Kidney tubule cell (primary cell): ENCODE measurements around the gene ACSL6.

ENCODE experiments used
- DNase-seq: peaks from one replicate; pipeline ENCODE4 v3.0.0-alpha.2; 2018; ENCODE audit warnings: low spot score

ACSL6 gene

DNA sequence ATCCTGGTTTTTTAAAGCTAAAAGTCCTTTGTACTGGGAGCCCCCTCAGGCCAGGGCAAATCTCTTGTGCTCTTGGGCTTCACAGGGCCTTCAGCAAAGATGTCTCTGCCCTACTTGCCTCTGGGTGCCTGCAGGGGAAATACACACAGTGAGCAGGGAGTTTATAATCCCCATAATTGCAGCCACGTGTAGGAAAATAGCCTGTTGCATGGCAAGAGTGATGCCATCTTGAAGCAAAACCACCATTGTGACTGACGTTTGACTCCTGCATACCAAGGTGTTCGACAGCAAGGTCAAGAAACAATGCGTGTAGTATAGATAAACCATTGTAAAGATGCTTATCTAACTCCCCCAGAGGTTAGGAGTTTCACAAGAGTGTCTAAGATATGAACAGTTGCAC is 37.6 kb upstream of the ACSL6 start:
- DNase-seq: no peak

DNA sequence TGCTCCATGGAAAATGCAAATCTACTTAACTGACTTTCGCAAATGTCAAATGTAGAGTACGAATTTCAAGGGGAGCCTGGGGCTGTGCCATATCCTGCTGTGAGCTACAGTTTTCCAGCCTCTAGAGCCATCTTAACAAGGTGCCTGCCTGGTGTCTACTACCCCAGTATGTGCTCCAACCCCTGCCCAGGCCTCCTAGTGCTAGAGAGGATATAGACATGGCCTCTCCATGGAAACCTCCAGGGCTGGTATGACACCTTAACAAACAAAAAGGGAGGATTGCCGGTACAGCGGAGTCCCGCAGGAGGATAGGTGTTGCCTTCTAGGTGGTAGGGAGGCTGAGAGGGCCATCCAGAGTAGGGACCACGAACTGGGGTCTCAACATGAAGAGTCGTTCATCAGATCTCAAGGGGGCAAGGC is 35.4 kb upstream of the ACSL6 start:
- no peak for DNase-seq

DNA sequence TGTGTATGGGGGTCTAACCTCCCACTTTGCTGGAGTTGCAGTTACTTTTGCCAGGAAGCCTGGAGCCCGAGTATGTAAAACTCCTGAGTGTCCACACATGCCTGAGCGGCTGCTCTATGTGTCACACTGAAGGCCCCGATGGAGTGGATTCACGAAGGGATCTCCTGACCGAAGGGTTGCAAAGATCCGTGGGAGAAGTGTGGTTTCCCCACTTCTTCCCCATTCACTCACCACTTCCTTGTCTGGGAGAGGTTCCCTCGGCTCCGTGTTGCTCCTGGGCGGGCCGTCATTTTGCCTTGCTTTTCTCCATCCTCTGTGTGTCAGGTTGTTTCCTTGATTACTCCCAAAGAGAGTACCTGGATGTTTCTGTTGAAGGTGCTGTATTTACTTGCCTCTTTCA is 32.7 kb upstream of the ACSL6 start:
- no peak for DNase-seq

DNA sequence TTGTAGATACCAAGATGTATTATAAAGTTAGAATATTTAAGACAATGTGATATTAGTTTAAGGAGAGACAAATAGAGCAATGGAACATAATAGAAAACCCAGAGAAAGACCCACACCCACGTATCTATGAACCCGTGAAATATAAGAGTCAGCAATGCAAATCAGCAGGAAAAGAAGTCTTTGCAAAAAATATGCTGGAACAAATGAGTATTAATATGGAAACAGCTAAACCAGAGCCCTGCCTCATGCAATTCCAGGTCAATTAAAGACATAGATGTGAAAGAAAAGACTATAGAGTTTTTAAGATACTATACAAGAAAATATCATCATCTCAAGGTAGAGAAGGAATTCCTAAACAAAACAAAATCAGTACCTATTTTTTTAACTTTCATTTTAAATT is 25.9 kb upstream of the ACSL6 start:
- DNase-seq: no peak

DNA sequence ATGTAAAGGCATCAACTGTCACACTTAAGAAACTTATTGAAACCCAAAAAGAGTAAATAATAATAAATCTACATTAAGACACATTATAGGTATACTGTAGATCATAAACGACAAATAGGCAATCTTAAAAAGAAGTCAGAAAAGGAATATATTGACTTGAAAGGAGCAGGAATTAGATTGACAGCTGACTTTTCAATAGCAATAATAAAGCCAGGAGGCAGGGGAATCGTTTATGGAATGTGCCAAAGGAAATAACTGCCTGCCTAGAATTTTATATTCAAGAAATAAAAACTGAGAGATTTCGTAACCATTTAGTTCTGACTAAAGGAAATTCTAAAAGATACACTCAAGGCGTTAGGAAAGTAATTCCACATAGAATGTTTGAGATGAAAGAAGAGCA is 21.7 kb upstream of the ACSL6 start:
- DNase-seq: no peak

DNA sequence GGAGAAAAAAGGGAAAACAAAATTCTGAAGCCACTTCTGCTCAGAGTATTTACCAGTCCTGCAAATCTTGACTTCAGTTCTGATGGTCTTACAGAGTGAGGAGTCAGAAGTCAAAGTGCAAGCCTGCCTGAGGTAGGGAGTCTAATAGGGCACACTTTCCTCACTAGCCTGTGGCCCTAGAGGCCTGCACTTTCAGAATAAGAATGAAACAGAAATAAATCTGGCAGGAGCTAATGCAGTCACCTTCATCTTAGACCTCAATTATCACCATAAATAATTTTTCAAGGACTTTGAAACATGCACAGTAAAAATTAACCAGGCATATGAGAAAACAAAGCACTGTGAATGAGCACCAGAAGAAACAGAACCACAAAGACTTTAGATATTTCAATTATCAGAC is 20.7 kb upstream of the ACSL6 start:
- no peak for DNase-seq

DNA sequence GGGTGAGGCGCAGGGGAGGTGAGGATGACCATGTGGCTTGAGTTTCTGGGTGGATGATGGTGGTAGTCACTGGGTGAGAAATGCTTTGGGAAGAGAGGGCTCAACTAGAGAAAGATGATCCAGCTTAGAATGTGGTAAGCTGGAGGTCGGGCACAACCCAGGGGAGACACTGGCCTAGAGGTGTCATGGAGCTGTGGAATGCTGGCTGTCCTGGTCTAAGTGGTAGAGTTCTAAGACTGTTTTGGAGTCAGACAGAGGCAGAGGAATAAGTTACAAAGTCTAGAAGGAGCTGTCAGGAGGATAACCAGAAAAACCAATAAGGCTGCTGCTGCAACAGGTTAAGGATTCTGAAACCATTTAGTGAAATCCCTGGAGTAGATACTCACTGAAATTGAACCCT is 19.2 kb upstream of the ACSL6 start:
- no peak for DNase-seq

DNA sequence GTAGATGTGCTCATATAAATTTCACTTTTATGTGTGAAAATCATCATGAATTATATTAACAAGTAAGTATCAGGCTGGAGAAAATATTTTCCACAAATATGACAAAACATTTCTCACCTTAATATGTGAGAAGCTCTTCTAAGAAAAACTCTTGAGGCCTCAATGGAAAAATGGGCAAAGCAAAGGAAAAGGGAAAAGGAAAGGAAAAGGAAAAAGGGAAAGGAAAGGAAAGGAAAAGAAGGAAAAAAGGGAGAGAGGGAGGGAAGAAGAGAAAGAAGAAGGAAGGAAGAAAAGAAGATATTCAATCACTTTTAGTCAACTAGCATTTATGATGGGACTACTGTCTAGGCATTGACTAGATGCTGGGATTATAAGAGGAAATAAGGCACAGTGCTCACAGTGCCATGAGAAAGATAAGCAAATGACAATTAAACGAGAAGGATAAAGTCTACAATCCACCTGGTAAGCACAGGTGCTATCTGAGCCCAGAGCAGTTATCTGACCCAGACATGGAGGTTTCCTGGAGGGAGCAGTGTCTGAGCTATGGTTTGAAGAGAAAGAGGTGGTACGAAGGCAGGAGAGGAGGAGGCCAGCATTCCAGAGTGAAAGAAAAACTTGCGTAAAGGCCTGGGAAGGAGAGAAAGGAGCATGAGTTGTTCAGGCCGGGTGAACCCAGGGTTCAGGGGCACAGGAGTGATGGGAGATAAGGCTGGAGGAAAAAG is 18.3 kb upstream of the ACSL6 start:
- no peak for DNase-seq

DNA sequence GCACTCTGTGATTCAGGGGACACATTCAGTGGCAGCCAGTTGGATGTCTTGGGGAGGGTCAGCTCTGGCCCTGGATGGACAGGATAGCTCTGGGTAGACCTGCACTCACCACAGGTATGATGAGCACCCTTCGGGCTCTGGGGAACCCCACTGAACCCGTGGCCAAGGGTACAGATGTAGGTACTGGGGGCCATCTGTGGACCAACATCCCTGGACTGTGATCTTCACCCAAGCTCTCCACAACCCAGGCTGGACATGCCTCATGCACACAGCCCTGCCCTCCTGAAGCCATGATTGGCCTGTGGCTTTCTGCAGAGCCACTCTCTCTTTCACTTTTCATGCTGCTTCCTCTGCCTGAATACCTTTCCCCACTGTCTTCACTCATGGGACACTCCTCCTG is 15.6 kb upstream of the ACSL6 start:
- no peak for DNase-seq

DNA sequence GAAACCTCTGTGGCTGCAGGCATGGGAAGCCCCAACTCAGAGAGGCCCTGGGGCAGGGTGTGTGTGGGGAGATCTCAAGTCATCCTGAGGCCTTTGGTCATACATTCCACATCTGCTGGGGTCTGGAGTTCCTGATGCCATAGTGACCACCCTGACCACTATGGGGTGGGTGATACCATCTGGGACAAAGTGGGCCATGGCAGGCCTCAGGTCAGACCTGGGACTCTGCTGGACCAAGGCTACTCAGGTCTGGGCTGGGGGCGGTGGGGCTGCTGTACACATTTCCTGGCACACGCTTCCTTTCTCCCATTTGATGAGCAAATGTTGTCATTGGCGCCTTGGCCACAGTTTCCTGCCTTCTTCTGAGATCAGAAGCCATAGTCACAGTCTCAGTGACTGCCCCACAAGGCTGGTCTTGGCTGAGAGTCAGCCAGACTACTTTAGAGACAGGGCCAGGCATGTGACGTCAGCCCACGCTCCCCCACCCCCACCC is 15.1 kb upstream of the ACSL6 start:
- DNase-seq: no peak

DNA sequence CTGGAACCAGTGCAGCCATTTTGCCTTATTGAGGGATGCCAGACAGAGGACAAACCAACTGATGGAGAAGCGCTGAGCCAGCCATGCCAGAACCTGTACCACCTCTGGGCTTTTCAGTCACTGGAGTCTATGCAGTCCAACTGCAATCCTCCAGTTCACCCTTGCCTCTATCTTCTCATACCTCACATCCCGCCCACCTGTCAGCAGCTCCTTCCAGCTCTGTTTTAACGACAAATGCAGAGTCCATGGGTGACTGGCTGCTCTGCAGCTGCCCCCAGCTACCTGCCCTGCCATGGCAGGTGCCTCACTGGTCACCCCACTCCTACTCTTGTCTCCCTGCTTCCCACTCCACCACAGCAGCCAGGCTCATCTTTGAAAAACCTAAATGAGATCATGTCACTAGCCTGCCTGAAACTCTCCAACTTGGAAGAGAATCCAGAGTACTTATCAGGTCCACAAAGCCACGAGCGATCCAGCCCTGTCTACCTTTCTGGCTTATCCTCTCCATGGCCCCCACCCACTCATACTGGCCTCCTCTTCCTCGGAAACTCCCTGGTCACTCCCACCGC is 14.0 kb upstream of the ACSL6 start:
- DNase-seq: no peak

DNA sequence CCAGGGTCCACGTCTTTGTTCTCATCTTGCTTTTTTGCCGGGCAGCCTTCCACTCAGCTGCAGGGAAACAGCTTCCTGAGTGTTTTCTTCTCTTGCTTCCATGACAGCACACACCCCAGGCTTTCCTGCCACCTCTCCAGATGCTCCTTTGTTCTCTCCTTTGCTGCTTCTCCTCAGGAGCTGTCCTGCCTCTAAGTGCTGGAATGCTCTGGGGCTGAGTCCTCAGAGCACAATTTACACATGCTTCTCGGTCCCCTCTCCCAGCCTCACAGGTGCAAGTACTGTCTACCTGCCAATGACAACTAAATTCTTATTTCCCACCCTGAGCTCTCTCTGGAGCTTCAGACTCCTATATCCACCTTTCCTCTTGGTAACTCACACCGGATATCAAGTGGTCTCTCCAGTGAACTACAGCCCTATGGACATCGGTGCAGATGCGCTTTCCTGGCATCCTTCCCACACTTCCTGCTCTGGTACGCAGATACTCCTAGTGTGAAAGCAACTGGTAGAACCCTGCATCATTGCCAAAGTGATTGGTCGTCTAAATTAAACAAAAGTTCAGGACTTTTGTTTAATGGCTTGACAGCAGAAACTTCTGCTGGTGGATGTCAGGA is 13.4 kb upstream of the ACSL6 start:
- DNase-seq: no peak

DNA sequence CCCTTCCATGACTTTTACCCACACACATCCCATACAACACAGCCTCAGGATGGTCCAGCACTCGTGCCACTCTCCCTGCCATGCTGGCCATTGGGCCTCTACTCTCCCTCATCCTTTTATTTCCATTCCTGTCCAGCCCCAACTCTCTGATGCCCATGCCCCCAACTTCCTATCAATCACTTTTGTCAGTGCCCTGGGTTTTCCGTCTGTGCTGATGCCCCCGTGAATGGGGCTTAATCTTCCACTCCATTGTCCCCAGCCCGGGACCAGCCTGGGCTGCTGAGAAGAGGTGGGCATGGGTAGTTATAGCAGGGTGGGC is 12.6 kb upstream of the ACSL6 start:
- no peak for DNase-seq

DNA sequence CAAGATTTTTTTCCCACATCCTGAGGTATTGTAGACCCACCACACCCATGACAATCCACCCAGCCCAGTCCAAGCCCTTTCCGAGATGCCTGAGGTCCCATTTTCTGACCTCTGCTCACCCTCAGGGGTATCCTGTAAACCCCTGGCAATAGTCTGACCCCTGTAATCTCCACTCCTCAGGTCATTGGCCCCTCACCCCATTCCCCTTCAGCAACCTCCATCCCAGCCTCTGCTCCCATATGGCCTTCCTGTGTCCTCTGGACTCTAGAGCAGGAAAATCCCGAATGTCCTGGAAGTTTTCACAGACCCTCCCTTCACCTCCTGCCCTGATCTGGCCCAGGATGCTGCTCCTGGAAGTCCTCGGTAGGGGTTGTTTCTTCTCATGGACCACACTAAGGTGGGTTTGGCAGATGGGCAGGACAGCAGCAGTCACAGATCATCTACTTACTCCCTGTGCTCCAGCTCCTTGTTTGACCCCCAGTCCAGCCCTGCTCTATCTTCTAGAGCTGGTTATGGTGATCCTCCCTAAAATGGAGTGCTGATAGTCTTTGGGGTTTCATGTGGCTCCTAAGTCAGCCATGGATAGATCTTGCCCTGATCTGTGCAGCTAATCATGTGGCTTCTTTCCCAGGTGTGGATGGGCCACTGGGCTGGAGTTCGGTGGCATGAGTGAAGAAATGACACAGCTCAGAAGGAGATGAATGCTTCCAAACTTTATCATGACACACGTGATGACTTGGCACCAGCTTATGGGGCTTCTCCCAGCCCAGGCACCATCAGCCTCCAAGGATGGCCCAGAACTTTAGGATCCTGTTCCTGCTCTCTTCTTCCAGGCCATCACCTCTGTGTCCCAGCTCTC is 12.0 kb upstream of the ACSL6 start:
- no peak for DNase-seq

DNA sequence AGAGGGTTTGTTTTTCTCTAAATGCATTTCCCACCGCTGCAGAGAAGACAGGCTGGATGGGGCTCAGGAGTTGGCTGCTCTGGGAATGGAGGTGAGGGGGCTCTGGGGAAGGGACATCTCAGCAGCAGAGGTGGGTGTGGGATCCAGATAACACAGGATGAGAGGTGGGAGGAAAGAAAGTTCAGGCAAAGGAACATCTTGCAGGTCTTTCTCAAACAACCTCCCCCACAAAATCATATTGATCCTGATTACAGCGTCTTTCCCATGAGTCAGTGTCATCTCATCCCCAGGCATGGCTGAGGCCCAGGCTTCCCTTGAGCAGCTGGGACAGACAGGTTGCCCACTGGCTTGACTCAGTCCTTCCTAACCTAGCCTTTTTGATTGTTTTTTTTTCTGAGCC is 11.3 kb upstream of the ACSL6 start:
- no peak for DNase-seq

DNA sequence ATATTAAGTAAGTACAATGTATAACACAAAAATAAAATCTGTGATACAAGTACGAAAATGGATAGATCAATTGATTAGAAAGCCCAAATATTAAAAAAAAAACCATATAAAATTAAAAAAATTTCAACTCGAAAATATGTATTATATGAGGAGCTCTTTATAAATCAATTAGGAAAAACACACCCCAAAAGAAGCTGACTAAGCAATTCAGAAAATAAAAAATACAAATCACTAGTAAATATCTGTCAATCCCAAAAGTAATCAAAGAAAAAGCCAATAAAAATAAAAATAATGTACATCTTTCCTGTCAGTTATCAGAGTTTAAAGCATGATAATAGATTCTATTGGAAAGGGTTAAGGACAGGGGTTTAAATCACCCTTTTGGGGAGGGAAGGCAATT is 10.2 kb upstream of the ACSL6 start:
- DNase-seq: no peak

DNA sequence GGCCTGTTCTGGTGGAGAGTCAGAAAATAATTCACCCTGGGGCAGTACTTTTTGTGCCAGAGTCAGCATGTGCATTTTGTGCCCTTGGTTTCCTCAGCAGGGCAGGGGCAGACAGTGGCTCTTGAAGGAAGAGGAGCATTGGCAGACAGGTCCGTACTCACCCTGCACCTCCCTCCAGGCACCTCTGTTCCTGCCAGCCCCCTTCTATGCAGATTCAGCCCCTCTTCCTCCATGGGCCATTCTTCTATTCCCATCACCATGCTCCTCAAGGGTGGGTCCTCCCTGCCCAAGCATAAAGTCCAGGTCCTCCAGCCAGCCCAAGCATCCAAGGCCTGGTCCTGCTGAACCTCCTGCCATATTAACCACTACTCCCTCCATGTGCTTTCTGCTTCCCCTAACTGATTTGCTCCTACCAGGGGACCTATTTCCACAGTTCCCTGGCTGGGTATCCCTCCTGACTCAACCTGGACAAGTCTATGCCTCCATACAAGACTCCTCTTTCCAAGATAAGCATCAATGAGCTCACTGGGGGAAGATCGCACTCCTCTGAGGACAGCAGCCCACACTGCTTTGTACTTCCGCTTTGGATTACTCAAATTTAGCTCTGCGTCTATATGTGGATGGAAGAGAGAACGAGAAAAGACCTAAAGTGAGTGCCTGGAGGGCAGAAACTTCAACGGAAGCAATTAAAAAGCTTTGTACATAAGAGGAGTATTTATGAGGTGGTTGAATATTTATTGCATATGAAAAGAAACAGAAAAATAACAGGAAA is 9.3 kb upstream of the ACSL6 start:
- no peak for DNase-seq

DNA sequence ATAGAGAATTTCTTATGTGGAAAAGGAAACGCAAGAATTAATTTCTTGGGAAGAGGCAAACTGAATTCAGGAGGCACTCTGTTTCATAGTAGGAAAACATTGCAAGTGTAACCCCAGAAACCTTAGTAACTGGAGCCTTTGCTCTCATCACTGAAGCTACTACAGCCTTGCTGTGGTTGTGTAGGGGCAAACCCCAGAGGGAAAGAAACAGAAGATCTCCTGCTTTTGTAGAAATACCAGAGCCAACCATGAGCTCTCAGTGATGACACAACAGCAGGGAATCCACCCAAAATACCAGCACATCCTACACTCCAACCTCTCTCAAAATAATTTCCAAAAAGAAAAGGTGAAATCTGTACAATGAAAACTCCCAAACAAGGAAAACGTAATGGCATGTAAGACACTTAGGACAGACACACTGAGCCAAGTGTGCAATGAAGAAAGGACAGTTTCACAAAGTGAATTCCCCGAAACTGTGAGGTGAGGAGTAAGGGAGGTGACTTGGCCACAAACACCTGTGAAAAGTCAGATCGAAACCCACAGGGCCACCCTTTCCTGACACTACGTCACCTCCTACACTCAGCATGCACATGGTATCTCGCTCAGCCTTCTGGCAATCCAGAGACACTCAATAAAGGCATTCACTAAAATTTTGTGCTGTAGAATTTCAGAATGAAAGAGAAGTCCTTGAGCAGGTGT is 8.5 kb upstream of the ACSL6 start:
- DNase-seq: no peak

DNA sequence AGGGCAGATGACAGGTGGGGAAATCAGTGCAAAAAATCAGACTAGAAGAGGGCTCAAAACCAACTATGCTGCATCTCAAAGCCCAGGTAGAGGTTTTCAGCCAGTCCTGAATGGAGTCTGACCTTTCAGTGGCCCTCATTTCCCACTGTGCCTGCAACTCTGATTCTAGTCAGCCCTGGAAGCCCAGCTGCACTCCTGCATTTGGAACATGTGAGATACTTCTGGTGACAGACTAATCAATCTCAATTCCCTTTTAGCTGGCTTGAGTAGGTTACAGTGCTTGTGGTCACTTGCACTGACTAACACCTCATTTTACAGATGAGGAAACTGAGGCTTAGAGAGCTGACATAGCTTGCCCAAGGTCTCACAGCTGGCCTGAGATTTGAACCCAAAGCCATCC is 7.9 kb upstream of the ACSL6 start:
- no peak for DNase-seq

DNA sequence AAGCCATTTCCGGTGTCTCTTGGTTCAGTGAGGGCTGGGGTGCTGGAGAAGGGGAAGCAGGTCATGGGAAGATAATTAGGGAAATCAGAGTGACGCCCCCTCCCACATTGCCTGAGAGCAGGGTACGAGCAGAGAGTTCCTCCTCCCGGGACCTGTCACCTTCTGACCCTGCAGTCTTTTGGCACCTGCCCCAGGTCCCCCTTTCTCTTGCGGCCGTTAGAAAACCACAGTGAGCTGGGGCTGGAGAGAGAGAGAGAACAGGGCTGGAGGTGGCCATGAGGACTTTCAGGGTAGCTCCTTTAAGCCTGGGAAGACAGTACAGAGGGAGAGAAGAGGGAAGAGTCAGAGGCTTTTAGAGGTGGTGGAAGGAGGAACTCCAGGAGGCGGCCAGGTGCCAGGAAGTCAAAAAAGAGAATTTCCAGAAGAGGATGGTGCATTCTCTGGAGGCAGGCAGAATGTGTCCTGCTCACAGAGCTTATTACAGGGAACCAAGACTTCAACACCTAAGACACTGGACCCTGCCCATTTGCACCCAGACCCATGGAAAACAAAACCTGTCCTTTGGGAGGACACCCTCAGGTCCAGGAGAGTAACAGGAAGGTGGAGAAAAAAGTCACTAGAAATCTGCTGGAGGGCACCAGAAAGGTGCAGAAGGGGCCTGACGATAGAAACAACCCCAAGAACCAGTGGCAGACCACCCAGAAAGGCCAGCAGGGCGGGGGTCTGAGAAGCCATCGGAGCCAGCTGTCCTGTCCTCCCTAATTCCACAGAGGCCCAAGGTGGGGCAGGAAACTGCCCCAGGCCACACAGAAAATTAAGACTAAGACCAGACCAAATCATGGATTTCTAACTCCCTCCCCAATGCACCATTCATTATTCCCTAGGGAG is 6.5 kb upstream of the ACSL6 start:
- no peak for DNase-seq

DNA sequence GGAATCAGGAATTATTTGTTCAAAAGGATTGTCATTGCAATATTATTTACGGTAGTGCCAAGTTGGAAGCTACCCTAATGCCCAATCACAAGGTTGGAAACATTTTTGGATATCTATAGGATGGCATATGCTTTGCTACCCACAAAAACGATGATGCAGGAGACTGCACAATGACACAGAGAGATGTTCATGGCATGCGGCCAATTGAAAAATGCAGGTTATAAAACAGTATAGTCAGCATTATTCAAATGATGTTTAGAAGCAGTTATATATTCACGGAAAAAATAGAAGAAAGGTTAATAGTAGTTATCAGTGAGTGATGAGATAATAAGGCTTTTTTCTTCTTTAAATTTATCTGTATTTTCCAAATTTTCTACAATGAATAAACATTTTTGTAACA is 5.9 kb upstream of the ACSL6 start:
- DNase-seq: no peak
